Glomerular visceral epithelial cell (primary cell): ENCODE data around the gene NTM.
A peak's percentile ranks its signal among the peaks of the same experiment; 100 is the strongest.
"Not testable (repeated sequence)": the region's sequence is repeated elsewhere in the genome, so short reads cannot be mapped to it uniquely, and the experiment has no call there.

Experiments
- DNase-seq: peaks from one replicate; pipeline ENCODE4 v3.0.0-alpha.2; 2016; ENCODE audit errors: extremely low spot score

NTM gene

DNA sequence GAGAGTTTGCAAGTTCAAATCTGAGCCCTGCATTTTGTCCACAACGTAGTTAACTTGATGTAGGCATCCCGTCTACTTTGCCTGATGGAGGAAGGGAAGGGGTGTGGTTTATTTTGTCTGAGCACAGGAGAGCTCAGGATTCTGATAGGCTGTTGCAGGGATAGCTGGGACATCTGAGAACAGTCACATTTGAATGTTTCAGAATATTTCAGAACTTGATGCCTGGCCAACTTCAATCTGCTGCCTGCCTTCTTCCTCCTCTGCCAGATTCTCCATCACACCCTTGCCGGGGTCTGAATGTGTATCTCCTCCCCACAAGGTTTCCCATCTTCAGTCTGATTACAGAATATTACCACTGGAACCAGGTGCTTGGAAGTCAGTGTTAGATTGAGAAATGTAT is 51.6 kb downstream of the NTM start:
- DNase-seq, result no peak

GRCh38 chr11:131422496-131422895 is 52.1 kb downstream of the NTM start:
- DNase-seq, result no peak

- peak; percentile 25 for DNase-seq
Measured at GRCh38 chr11:131423688-131424087, 53.3 kb downstream of the NTM start.

GRCh38 chr11:131424257-131424876 is 54.0 kb downstream of the NTM start:
- not testable (repeated sequence) for DNase-seq

DNA sequence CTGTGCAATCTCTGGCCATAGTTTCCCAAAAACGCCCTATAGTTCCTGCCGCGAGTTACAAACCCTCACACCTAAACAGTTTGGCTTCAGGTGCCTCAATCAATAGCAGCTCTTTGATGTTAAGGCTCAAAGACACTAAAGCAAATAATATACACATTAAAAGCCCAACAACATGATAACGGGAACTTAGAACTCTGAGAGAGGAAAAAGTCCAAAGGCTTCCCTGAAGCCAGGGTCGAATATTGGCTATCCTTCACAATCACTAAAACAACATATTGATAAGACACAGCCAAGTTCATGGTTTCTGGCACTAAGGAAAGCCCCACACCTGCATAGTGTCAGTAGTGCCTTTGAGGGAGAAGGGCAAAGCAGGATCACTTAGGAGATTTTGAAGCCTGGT is 54.9 kb downstream of the NTM start:
- DNase-seq, result no peak

GRCh38 chr11:131428853-131429252 is 58.4 kb downstream of the NTM start:
- no peak for DNase-seq

- peak; percentile 27 for DNase-seq
Measured at GRCh38 chr11:131430473-131431208, 60.2 kb downstream of the NTM start.

DNA sequence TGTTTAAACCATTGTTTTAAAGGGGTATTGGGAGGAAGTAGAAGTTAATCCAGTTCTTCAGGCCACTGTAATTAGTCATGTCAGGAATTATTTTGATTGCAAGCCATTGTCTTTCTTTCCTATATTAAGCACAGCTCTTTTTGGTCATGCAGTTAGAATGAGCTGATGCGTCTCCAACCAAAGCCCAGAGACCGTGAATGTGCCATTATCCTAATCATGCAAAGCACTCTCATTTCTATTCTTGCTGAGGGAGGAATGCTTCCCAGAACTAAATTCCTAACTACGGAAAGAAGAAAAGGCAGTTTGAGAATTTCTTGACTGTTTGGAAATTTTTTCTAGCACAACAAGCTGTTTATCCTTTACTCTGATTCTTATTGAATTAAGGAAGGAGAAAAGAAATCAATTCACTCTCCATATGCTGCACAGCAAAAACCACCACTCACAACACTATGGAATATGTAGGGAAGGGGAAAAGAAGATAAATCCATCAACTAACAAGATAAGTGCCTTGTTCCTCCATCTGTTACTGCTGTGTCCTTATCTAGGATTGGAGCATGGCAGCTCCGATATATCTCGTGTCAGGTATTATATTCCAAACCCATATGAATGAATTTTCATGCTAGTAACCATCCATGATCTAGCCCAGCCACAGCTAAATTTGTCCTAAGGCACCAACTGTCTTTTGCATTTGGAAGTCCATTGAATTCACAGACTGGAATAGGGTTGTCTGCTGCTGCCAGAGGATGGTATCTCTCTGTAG is 70.8 kb downstream of the NTM start:
- DNase-seq, result no peak

GRCh38 chr11:131446590-131447275 is 76.3 kb downstream of the NTM start:
- DNase-seq, result no peak

- DNase-seq, result no peak
Measured at GRCh38 chr11:131447277-131447815, 76.9 kb downstream of the NTM start.

- DNase-seq, result no peak
Measured at GRCh38 chr11:131447898-131448297, 77.5 kb downstream of the NTM start.

- DNase-seq, result no peak
Measured at GRCh38 chr11:131449036-131450019, 78.9 kb downstream of the NTM start.

DNA sequence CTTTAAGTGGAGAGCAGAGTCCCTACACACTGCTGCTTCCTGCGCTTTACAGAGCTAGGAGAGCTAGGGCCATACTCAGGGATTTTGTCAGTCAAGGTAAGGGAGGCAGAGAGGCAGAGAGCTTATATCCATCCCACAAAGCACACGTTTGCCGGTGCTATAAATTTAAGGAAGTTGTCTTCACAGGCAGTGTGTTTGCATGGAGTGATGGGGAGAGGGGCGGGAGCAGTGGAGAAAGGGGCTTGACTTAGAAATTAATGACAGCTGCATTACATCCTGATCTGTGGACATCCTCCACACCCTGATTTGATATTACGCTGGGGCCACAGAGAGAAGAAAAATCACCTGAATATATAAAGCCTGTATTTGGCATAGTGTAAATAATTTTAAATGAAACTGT is 84.1 kb downstream of the NTM start:
- no peak for DNase-seq

- no peak for DNase-seq
Measured at GRCh38 chr11:131454989-131455388, 84.6 kb downstream of the NTM start.

DNA sequence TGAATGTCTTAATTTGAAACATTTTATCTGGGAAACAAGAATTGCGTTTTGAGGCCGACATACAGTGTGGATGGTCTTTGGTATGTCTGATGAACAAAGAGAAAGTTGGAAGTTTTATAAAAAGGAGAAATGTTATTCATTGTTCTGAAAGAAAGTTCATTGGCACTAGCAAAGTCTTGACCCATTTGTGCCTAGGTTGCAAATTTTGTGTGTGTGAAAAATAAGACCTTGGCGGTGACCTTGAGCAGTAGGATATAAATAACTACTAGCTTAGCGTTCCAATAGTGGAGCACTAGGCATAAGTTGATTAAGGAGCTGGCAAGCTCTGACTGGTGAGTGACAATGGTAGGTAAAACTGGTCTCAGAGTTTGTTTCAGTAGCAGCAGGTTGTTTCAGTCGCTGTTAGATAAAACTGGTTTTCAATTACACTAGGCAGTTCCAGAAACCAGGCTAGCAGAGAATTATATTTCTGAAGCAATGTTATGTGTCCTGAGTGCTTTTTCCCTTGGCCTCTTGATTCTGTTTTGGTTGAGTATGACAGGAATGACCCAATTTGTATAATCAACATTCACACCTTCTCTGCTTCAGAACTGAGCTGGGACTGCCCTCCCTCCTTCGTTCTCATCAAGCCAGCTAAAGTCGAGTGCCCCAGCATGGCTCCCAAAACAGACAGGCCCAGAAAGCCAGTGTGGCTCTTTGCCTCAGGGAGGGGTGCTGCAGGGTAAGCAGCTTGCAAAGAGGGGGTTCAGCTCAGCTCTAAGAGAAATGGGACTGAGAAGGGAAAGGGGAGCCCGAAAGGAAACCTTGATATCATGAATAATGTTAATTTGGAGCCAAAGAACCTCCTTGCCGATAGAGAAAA is 85.7 kb downstream of the NTM start:
- DNase-seq, result no peak

DNA sequence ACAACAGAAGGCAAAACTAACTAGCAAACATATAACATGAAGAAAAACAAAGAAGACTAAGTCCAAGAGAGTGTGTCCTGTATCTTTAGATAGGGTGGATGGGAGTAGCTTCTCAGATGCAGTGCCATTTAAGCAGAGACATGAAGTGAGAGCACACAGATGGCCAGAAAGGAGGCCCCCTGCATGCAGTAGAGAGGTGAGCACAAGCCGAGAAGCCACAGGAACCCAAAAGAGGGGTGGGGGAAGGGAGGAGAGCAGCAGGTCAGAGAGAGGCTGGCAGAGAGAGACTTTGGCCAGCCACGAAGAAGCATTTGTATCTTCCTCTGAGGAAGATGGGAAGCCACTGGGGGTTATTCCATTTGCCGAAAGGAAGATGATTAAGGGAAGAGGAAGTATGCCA is 86.7 kb downstream of the NTM start:
- DNase-seq, result no peak

DNA sequence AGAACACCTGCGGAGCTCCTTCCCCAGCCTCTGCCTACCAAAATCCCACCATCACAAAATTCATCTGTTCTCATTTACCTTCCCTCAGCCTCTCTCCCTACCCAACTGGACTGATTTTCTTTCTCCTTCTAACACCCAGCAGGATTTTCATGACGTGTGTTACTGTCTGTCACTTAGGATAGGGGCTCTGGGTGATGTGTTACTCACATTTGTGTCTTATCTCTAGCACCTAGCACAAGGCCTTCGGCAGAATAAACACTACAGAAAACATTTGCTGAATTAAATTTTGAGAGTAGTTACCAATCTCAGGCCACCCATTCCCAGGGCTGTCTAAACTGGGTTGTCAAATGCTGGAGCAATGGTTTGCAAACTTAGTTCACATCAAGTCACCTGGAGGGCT is 88.0 kb downstream of the NTM start:
- DNase-seq, result no peak

DNA sequence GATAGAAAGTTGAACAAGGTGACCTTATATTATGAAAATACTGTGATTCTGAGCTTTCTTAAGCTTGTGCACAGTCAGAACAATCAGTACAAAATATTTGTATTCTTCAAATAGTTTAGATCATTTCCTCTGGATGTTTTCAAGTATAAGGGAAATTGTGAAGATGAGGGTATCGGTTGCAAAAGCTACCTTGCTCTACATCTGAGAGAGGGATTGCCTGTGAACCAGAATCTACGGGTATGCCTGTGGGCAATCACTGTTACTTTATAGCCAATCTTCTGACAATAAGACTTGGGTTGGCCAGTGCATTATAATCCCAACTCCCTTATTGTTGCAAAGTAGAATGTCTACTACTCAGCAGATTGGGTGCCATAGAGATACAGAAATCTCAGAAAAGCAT is 90.5 kb downstream of the NTM start:
- DNase-seq, result no peak

DNA sequence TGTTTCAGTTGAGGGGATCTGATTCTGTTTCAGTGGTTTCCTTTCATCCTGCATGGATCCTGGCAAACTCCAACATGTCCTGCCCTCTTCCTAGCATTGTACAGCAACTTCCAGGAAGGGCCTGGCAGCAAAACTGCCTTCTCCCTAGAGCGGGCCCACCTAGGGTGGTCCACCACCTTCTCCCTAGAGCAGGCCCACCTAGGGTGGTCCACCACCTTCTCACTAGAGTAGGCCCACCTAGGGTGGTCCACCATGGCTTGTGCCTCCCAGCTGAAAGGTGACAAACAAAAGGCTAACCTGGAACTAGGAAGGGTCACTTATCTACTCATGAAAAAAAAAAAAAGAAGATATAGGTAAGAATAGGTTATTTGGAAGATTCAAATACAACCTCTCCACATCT is 92.2 kb downstream of the NTM start:
- no peak for DNase-seq

- no peak for DNase-seq
Measured at GRCh38 chr11:131463162-131463561, 92.7 kb downstream of the NTM start.
